Activated T-cell treated with anti-CD3 and anti-CD28 coated beads, Interleukin-2, amount 50 U/mL, for 72 hours (primary cell): ENCODE results near the gene SLMAP. TPM values are rescaled to one million over a fixed set of nuclear protein-coding genes. Genes with fewer than 3 reads are reported as not detected.
"Not testable (repeated sequence)": the region's sequence is repeated elsewhere in the genome, so short reads cannot be mapped to it uniquely, and the experiment has no call there.

Experiments
- ATAC-seq, 2 donors: fragments of 150-1000 bp; cut with Tn5 transposase; replicated peaks in 1 of 2; 2 replicates each; pipeline ENCODE4 v1.10.0; 2021; ENCODE audit warnings: moderate library complexity in 2 of 2, mild to moderate bottlenecking in 1 of 2
- DNase-seq, 2 donors: peaks; one replicate each; pipeline ENCODE4 v3.0.0; 2021 to 2022; ENCODE audit warnings: mixed read lengths in 1 of 2
- H3K27ac Mint-ChIP-seq: one replicate; pipeline ENCODE4 v1.8.0; 2022; ENCODE audit warnings: mild to moderate bottlenecking, moderate library complexity, mixed read lengths
- H3K27me3 Mint-ChIP-seq: one replicate; pipeline ENCODE4 v1.8.0; 2022; ENCODE audit warnings: low read depth, mixed read lengths
- H3K36me3 Mint-ChIP-seq, 2 donors: one replicate each; pipeline ENCODE4 v1.8.0; 2022; ENCODE audit warnings: mixed read lengths in 2 of 2, mild to moderate bottlenecking in 1 of 2; ENCODE audit not compliant: insufficient read depth in 2 of 2
- H3K4me1 Mint-ChIP-seq: one replicate; pipeline ENCODE4 v1.8.0; 2022; ENCODE audit warnings: low read depth, mixed read lengths
- H3K4me3 Mint-ChIP-seq, 2 donors: one replicate each; pipeline ENCODE4 v1.8.0; 2022; ENCODE audit warnings: mild to moderate bottlenecking in 2 of 2, mixed read lengths in 2 of 2, moderate library complexity in 2 of 2
- H3K9me3 Mint-ChIP-seq, 2 donors: one replicate each; pipeline ENCODE4 v1.8.0; 2022; ENCODE audit warnings: mixed read lengths in 2 of 2
- total RNA-seq, 2 donors: library from RNA; stranded (reverse); gene quantifications; one replicate each; pipeline ENCODE4 v1.2.3, GENCODE V29; 2022

SLMAP gene
- total RNA-seq, 2 donors from 2014 or later = 36.5 to 42.9 TPM

DNA sequence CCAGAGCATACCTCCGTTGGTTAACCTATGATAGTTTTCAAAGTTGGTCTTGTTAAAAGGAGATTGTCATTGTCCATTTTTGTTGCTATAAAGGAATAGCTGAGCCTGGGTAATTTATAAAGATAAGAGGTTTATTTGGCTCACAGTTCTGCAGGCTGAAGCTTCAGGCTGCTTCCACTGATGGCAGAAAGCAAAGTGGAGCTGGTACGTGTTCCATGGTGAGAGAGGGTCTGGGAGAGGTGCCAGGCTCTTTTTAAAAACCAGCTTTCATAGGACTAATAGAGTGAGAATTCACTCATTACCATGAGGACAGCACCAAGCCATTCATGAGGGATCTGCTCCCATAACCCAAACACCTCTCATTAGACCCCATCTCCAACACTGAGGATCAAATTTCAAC, 107.3 kb downstream of the SLMAP start:
- H3K4me3 Mint-ChIP-seq = no peak overlapping the region

DNA sequence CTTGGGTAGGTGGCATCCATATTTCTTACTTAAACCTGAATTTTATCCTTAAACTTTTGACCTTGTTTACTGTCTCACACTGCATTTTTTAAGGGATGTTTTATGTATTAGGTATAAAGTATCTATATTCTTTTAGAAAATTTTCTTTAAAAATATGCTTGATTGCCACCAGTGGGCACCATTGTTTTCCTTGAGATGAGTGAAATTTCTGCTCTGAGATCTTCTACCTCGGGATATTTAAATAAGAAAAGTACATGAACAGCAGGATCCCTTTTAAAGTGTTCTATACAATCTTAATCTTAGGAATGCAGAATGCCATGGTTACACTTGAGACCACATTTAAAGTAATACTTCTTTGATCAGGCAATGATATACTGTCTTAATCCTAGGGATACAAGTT, 108.7 kb downstream of the SLMAP start:
- ATAC-seq = no peak
- Mint-ChIP-seq H3K4me1 (no peaks in the 10 kb centered on the region), H3K9me3 (no peaks in the 10 kb centered on the region)

More for the DNA sequence above, 107.3 kb downstream of the SLMAP start:
- H3K9me3 Mint-ChIP-seq = no peaks in the 10 kb centered on the region
- no peaks in the 10 kb centered on the region for H3K4me1 Mint-ChIP-seq
- peaks cover 0 to 3% of the 10 kb centered on the region in 2 donors for H3K36me3 Mint-ChIP-seq
- DNase-seq (no peak), ATAC-seq (no peak)
- no peaks in the 10 kb centered on the region for H3K27me3 Mint-ChIP-seq
- H3K27ac Mint-ChIP-seq = peak overlapping the region; percentile 72

DNA sequence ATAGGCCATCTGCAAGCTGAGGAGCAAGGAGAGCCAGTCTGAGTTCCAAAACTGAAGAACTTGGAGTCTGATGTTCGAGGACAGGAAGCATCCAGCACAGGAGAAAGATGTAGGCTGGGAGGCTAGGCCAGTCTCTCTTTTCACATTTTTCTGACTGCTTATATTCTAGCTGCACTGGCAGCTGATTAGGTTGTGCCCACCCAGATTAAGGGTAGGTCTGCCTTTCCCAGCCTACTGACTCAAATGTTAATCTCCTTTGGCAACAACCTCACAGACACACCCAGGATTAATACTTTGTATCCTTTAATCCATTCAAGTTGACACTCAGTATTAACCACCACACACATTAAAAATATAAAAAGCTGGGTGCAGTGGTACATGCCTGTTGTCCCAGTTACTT, 113.0 kb downstream of the SLMAP start:
- H3K4me1 Mint-ChIP-seq, H3K27me3 Mint-ChIP-seq, H3K9me3 Mint-ChIP-seq, ATAC-seq, DNase-seq, H3K36me3 Mint-ChIP-seq, H3K4me3 Mint-ChIP-seq, H3K27ac Mint-ChIP-seq: not testable (repeated sequence)

More for the DNA sequence above, 108.7 kb downstream of the SLMAP start:
- Mint-ChIP-seq H3K4me3 (no peak overlapping the region), H3K36me3 (peaks cover 0 to 3% of the 10 kb centered on the region in 2 donors), H3K27ac (no peak overlapping the region), H3K27me3 (no peaks in the 10 kb centered on the region)
- no peak for DNase-seq

DNA sequence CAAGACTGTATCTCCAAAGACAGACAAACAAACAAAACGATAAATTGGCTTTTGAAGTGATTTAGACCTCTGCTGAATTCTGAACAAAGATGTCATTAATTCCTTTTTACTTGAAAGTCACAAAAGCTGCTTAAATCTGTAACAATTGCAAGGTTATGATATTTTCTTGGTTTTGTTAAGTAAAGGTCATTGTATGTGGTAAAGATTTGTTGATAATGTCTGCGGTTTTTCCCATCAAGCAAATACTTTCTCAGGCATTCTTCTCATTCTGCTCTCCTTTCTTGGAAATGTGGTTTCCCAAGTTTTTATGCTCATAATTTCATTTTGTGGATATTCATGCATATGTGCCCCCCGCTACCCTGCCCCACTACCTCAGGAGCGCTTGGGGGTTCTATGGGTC, 116.5 kb downstream of the SLMAP start:
- H3K36me3 Mint-ChIP-seq = peaks cover 0 to 2% of the 10 kb centered on the region in 2 donors
- no peak overlapping the region for H3K4me3 Mint-ChIP-seq
- H3K4me1 Mint-ChIP-seq = no peaks in the 10 kb centered on the region
- no peak overlapping the region for H3K27ac Mint-ChIP-seq
- no peaks in the 10 kb centered on the region for H3K27me3 Mint-ChIP-seq
- H3K9me3 Mint-ChIP-seq = no peaks in the 10 kb centered on the region
- ATAC-seq (no peak), DNase-seq (no peak)

DNA sequence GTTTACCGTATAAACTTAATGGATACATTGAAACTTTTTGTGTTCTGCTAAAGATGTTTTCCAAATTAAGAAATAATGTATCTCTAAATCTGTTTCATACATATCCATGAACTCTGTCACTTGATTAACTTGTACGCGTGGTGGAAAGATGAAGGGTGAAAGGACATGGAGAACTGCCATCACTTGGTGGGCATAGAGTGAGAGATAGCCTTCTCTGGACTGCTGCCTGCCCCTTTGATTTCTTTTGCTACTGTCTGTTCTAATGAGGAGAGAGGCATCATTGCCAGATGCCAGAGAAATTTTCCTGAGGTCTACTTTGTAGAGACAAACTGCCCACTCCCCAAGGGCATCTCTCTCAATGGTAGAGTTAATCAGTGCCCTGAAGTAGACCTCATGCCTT, 120.5 kb downstream of the SLMAP start:
- Mint-ChIP-seq H3K4me3 (no peak overlapping the region), H3K27me3 (no peaks in the 10 kb centered on the region), H3K27ac (no peak overlapping the region), H3K9me3 (no peaks in the 10 kb centered on the region), H3K36me3 (peaks cover 0 to 2% of the 10 kb centered on the region in 2 donors), H3K4me1 (no peaks in the 10 kb centered on the region)
- DNase-seq (no peak), ATAC-seq (no peak)

DNA sequence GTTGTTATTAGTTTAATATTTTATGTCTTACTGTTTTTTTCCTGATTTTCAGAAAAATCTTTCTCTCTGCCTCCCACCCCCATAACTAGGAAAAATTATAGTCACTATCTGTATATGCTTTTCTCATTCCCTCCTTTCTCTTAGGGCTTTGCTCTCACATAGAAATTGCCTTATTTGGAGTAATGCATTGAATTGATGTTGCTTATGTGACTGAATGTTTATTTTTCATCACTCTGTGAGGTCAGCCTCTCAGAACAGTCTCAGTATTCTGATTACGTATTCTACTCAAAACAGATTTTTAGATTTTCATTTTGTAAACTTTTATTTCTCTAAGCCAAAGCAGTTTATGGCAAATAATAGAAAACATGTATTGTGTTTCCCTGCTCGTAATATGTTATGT, 121.0 kb downstream of the SLMAP start:
- H3K27ac Mint-ChIP-seq = no peak overlapping the region

DNA sequence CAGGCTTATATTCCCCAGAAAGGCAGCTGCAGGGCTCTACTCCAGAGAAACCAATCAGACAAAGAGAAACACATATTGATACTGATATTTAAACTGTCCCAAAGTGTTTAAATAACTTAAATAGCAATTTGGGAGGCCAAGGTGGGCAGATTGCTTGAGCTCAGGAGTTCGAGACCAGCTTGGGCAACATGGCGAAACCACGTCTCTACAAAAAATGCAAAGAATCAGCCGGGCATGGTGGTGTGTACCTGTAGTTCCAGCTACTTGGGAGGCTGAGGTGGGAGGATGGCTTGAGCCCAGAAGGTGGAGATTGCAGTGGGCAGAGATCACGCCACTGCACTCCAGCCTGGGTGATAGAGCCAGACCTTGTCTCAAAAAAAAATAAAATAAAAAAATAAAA, 128.3 kb downstream of the SLMAP start:
- H3K36me3 Mint-ChIP-seq = peaks cover 1 to 15% of the 10 kb centered on the region in 2 donors
- H3K27ac Mint-ChIP-seq, DNase-seq, H3K27me3 Mint-ChIP-seq, H3K4me1 Mint-ChIP-seq, H3K4me3 Mint-ChIP-seq, ATAC-seq, H3K9me3 Mint-ChIP-seq: not testable (repeated sequence)

More for the DNA sequence above, 121.0 kb downstream of the SLMAP start:
- Mint-ChIP-seq H3K9me3 (no peaks in the 10 kb centered on the region), H3K4me1 (no peaks in the 10 kb centered on the region), H3K36me3 (peaks cover 0 to 2% of the 10 kb centered on the region in 2 donors), H3K27me3 (no peaks in the 10 kb centered on the region), H3K4me3 (no peak overlapping the region)
- no peak for DNase-seq
- ATAC-seq = no peak

DNA sequence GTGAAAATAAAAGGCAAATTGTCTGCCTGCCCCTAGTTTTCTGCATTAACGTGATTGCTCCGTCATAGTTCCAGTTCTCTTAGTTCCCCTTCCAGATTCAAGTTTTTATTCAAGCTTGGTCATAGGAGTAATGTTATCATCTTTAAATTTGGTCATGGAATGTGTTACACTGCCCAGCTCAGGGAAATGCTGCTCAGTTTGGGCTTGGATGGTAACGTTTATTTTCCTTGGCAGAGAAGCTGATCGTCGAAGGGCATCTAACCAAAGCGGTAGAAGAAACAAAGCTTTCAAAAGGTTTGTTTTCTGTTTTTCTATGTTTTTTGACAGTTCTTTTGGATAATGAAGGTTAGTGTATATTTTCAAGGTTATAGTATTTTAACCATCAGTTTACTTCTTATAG, 133.7 kb downstream of the SLMAP start:
- Mint-ChIP-seq H3K36me3 (peaks cover 1 to 6% of the 10 kb centered on the region in 2 donors), H3K9me3 (no peaks in the 10 kb centered on the region), H3K4me3 (no peak overlapping the region), H3K27ac (no peak overlapping the region), H3K27me3 (no peaks in the 10 kb centered on the region), H3K4me1 (no peaks in the 10 kb centered on the region)
- DNase-seq (no peak), ATAC-seq (no peak)

DNA sequence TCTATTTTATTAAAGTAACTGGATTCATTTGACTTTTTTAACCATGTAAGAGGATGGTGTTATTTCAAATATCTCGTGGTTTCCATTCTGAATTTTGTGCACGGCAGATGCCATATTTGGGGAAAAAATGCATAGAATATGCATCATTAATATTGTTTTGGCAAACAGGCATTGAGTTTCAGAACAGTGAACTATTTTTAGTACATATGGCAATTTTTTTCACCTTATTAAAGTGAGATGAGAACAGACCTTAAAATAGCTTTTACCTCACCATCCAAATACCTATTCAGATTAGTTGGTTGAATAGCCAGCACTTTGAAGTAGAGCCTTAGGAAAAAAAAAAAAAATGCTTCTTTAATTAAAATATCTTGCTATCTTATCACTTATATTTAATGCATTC, 134.8 kb downstream of the SLMAP start:
- no peak overlapping the region for H3K27ac Mint-ChIP-seq
- DNase-seq (no peak), ATAC-seq (no peak)
- H3K4me3 Mint-ChIP-seq = no peak overlapping the region
- H3K27me3 Mint-ChIP-seq = no peaks in the 10 kb centered on the region
- peaks cover 1 to 6% of the 10 kb centered on the region in 2 donors for H3K36me3 Mint-ChIP-seq
- H3K4me1 Mint-ChIP-seq = no peaks in the 10 kb centered on the region
- no peaks in the 10 kb centered on the region for H3K9me3 Mint-ChIP-seq

DNA sequence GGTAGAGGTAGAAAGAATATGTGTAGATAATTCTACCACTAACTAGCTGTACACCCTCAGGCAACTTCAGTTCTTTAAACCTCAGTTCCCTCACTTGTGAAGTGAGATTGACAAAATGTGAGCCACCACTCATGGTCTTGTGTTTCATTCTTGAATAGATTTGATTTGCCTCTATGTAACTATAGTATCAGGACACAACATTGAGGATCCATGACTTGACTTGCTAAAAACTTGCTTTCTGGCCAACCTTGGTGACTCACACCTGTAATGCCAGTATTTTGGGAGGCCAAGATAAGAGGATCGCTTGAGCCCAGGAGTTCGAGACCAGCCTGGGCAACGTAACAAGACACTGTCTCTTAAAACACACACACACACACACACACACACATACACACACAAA, 136.3 kb downstream of the SLMAP start:
- DNase-seq (no peak), ATAC-seq (no peak)
- Mint-ChIP-seq H3K27me3 (no peaks in the 10 kb centered on the region), H3K27ac (no peak overlapping the region), H3K4me3 (no peak overlapping the region), H3K4me1 (no peaks in the 10 kb centered on the region), H3K9me3 (no peaks in the 10 kb centered on the region), H3K36me3 (no peaks in the 10 kb centered on the region)

DNA sequence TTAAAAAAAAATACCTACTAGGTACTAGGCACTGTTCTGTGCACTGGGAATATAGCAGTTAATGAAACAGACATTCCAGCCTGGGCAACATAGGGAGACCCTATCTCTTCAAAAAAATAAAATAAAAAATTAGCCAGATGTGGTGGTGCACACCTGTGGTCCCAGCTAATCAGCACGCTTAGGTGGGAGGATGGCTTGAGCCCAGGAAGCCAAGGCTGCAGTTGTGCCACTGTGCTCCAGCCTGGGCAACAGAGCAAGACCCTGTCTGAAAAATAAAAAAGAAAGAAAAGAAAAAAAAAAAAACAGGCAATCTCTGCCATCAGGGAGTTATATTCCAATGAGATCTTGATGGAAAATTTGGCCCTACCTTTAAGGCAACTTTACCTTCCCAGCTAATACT, 137.0 kb downstream of the SLMAP start:
- Mint-ChIP-seq H3K27ac (no peak overlapping the region), H3K4me3 (no peak overlapping the region), H3K9me3 (no peaks in the 10 kb centered on the region), H3K4me1 (no peaks in the 10 kb centered on the region), H3K36me3 (no peaks in the 10 kb centered on the region), H3K27me3 (no peaks in the 10 kb centered on the region)
- DNase-seq = no peak
- no peak for ATAC-seq

DNA sequence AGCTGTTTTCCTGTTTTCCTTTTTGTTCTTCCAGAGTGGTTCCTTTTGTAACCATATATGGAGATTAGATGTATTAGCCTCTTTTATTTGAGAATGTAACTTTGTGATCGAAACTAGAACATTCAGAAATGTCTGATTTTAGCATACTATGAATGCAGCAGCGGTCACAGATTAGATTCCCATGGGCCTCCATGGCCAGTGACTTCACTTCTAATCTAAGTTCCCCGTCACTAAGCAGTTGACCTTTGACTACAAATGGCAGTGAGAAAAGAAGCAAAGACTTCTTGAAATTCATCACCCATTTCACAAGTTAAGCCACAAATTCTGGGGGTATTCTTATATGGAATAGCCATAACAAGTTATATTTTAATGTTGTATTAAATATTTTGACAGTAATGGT, 137.6 kb downstream of the SLMAP start:
- Mint-ChIP-seq H3K27ac (no peak overlapping the region), H3K4me3 (no peak overlapping the region), H3K36me3 (no peaks in the 10 kb centered on the region), H3K27me3 (no peaks in the 10 kb centered on the region), H3K9me3 (no peaks in the 10 kb centered on the region), H3K4me1 (no peaks in the 10 kb centered on the region)
- no peak for ATAC-seq
- DNase-seq = no peak

DNA sequence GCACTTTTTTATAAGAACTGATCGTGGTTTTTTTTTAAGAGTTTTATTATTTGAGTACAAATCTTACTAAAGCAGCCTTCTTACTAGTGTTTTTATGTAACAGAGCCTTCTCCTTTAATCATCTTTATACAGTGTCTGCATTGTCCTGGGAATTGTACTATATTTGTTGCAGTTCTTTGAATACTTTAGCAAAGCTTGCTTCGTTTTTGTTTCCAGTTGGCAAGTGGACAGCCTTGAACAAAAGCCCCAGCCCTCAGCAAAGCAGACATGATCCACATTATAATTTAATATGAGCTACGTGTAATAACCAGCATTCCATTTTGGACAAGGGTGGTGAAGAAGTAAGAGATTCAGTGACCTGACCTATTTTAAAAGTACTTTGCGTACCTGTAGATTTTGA, 139.9 kb downstream of the SLMAP start:
- H3K27me3 Mint-ChIP-seq = no peaks in the 10 kb centered on the region
- H3K27ac Mint-ChIP-seq = no peak overlapping the region
- H3K4me1 Mint-ChIP-seq = no peaks in the 10 kb centered on the region
- ATAC-seq = no peak
- H3K9me3 Mint-ChIP-seq = no peaks in the 10 kb centered on the region
- H3K36me3 Mint-ChIP-seq = peaks cover 1 to 2% of the 10 kb centered on the region in 2 donors
- DNase-seq = no peak
- H3K4me3 Mint-ChIP-seq = no peak overlapping the region

DNA sequence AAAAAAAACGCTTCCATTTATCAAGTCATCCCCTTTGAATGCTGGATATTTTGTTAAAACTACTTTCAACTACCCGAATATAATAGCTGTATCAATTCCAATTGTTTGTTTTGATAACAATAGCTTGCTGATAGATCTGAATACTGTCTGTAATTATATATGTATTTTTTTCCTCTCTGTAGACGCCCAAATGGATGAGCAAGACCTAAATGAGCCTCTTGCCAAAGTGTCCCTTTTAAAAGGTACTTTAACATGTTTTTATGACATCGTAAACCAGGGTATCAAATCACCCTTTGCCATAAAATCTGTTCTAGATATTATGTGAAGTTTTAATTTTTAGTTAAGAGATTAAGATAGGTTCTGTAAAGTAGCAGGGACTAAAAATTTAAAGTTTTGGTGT, 140.6 kb downstream of the SLMAP start:
- H3K9me3 Mint-ChIP-seq = no peaks in the 10 kb centered on the region
- H3K27me3 Mint-ChIP-seq = no peaks in the 10 kb centered on the region
- peaks cover 1 to 7% of the 10 kb centered on the region in 2 donors for H3K36me3 Mint-ChIP-seq
- no peaks in the 10 kb centered on the region for H3K4me1 Mint-ChIP-seq
- no peak for DNase-seq
- no peak for ATAC-seq
- no peak overlapping the region for H3K4me3 Mint-ChIP-seq
- no peak overlapping the region for H3K27ac Mint-ChIP-seq
